Thyroid gland (tissue), 4 donors: ENCODE results near the gene RNF111. TPM values are rescaled to one million over a fixed set of nuclear protein-coding genes. Genes with fewer than 3 reads are reported as not detected.

Experiments
- total RNA-seq, 4 donors: library from RNA; depleted of rRNA; stranded (reverse); fragments of >200 nt; gene quantifications; one replicate each; pipeline ENCODE4 v1.2.3, GENCODE V29; 2016

The RNF111 gene
- total RNA-seq, 4 donors from 2014 or later = 19.1 to 33.2 (median 27.4) TPM

Other genes starting within 250 kb of the RNF111 start
- gene ADAM10, start 238.0 kb upstream of the RNF111 start, total RNA-seq = 100 to 1,000 TPM; 112 to 157 (median 116) TPM
- 10 to 100 TPM; 27.1 to 31.3 (median 28.2) TPM for gene MINDY2, start 216.4 kb upstream of the RNF111 start, total RNA-seq
- 100 to 1,000 TPM; 129 to 166 (median 151) TPM for gene SLTM, start 54.0 kb upstream of the RNF111 start, total RNA-seq
- 1 to 10 TPM; 1.1 to 2.1 (median 1.7) TPM for gene CCNB2, start 117.5 kb downstream of the RNF111 start, total RNA-seq
- under 1 TPM in 1 of 4 donors, not detected in 3; 0.27 TPM for gene LDHAL6B, start 219.2 kb downstream of the RNF111 start, total RNA-seq